22Rv1 (cell line): ENCODE measurements around the gene SMAD6.

Experiments
- ZFX ChIP-seq: fragments of 450-650 bp; IDR thresholded peaks from 2 replicates; pipeline ENCODE4 v1.6.1; 2017; ENCODE audit warnings: antibody characterized with exemption, borderline replicate concordance
- TF ChIP-seq, protein P1 (sequence below): fragments of 450-650 bp; IDR thresholded peaks from 2 replicates; pipeline ENCODE4 v1.5.1; 2017; ENCODE audit warnings: mild to moderate bottlenecking

DNA sequence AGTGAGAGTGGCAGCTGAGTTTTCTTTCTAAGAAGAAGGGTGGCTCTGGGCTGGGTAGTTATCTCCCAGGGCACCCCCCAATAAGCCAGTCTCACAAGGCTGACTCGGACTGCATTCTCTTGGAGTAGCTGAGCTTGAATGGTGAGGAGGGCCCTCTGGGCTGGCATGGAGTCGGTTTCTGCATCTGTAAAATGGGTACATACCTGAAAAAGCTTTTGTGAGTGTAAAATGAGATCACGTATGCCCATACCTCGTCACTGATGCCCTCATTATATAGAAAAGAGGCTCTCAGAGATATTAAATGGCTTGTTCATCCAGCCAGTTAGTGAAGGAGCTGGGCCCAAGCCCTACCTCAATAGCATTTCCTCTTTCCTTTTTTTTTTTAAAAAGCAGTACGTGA is 41.2 kb downstream of the SMAD6 start:
- TF ChIP-seq, protein P1, sequence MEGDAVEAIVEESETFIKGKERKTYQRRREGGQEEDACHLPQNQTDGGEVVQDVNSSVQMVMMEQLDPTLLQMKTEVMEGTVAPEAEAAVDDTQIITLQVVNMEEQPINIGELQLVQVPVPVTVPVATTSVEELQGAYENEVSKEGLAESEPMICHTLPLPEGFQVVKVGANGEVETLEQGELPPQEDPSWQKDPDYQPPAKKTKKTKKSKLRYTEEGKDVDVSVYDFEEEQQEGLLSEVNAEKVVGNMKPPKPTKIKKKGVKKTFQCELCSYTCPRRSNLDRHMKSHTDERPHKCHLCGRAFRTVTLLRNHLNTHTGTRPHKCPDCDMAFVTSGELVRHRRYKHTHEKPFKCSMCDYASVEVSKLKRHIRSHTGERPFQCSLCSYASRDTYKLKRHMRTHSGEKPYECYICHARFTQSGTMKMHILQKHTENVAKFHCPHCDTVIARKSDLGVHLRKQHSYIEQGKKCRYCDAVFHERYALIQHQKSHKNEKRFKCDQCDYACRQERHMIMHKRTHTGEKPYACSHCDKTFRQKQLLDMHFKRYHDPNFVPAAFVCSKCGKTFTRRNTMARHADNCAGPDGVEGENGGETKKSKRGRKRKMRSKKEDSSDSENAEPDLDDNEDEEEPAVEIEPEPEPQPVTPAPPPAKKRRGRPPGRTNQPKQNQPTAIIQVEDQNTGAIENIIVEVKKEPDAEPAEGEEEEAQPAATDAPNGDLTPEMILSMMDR = no peak
- no peak for TF ChIP-seq ZFX
